ENCODE data around the gene ADRA1B. TPM values are rescaled to one million over a fixed set of nuclear protein-coding genes. Genes with fewer than 3 reads are reported as not detected.
A peak's percentile ranks its signal among the peaks of the same experiment; 100 is the strongest.

Gene ADRA1B
- total RNA-seq, 6 experiments from 2014 or later: 0.17 to 0.57 (median 0.38) TPM

DNA sequence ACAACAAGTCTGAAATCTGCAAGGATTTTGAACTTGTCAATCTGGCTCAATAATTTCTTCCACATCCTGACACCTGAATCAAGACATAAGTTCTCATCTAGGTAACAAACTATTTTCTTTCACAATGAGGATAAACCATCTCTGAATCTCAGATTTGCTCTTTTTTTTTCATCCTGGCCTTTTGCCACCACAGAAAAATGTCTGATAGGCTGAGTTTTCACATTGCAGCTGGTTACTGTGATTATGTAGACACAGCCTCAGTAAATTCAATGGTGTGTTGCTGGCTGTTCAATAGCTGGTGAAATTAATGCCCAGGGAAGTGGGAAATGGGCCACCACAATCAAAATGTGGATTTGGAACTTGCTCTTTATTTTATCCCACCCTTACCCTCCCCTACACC is 2.8 kb upstream of the ADRA1B start:
- H3K27me3 Mint-ChIP-seq (ENCODE audit: insufficient read depth): peaks cover 15% of the 10 kb centered on the region
- no peak for DNase-seq
- TF ChIP-seq, protein P1, sequence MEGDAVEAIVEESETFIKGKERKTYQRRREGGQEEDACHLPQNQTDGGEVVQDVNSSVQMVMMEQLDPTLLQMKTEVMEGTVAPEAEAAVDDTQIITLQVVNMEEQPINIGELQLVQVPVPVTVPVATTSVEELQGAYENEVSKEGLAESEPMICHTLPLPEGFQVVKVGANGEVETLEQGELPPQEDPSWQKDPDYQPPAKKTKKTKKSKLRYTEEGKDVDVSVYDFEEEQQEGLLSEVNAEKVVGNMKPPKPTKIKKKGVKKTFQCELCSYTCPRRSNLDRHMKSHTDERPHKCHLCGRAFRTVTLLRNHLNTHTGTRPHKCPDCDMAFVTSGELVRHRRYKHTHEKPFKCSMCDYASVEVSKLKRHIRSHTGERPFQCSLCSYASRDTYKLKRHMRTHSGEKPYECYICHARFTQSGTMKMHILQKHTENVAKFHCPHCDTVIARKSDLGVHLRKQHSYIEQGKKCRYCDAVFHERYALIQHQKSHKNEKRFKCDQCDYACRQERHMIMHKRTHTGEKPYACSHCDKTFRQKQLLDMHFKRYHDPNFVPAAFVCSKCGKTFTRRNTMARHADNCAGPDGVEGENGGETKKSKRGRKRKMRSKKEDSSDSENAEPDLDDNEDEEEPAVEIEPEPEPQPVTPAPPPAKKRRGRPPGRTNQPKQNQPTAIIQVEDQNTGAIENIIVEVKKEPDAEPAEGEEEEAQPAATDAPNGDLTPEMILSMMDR (IDR thresholded peaks at IDR 0.05): no peak
- H3K4me1 Mint-ChIP-seq (ENCODE audit: low read depth): peaks cover 63% of the 10 kb centered on the region
- H3K27ac Mint-ChIP-seq: peak overlapping the region; percentile 78; the same call in 1 of the 2 replicates
- H3K9me3 Mint-ChIP-seq: no peaks in the 10 kb centered on the region
- no peak overlapping the region; the same call in 1 of the 2 replicates for H3K4me3 Mint-ChIP-seq
- H3K36me3 Mint-ChIP-seq (ENCODE audit: low read depth): no peaks in the 10 kb centered on the region

DNA sequence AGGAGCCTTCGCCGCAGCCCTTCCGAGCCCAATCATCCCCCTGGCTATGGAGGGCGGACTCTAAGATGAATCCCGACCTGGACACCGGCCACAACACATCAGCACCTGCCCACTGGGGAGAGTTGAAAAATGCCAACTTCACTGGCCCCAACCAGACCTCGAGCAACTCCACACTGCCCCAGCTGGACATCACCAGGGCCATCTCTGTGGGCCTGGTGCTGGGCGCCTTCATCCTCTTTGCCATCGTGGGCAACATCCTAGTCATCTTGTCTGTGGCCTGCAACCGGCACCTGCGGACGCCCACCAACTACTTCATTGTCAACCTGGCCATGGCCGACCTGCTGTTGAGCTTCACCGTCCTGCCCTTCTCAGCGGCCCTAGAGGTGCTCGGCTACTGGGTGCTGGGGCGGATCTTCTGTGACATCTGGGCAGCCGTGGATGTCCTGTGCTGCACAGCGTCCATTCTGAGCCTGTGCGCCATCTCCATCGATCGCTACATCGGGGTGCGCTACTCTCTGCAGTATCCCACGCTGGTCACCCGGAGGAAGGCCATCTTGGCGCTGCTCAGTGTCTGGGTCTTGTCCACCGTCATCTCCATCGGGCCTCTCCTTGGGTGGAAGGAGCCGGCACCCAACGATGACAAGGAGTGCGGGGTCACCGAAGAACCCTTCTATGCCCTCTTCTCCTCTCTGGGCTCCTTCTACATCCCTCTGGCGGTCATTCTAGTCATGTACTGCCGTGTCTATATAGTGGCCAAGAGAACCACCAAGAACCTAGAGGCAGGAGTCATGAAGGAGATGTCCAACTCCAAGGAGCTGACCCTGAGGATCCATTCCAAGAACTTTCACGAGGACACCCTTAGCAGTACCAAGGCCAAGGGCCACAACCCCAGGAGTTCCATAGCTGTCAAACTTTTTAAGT is 819 bp downstream of the ADRA1B start:
- peaks cover 15% of the 10 kb centered on the region for H3K27me3 Mint-ChIP-seq (ENCODE audit: insufficient read depth)
- no peak overlapping the region for H3K27ac Mint-ChIP-seq
- H3K4me3 Mint-ChIP-seq: peak overlapping the region; percentile 75
- H3K9me3 Mint-ChIP-seq: no peaks in the 10 kb centered on the region
- DNase-seq: no peak
- H3K4me1 Mint-ChIP-seq (ENCODE audit: low read depth): peaks cover 48% of the 10 kb centered on the region
- TF ChIP-seq, protein P1 (IDR thresholded peaks at IDR 0.05): no peak
- H3K36me3 Mint-ChIP-seq (ENCODE audit: low read depth): no peaks in the 10 kb centered on the region

GRCh38 chr5:159917994-159918393 is 1.7 kb downstream of the ADRA1B start:
- no peaks in the 10 kb centered on the region for H3K36me3 Mint-ChIP-seq (ENCODE audit: low read depth)
- peaks cover 39% of the 10 kb centered on the region for H3K4me1 Mint-ChIP-seq (ENCODE audit: low read depth)
- DNase-seq: no peak
- H3K9me3 Mint-ChIP-seq: no peaks in the 10 kb centered on the region
- H3K27ac Mint-ChIP-seq: no peak overlapping the region
- TF ChIP-seq, protein P1 (IDR thresholded peaks at IDR 0.05): no peak
- peaks cover 15% of the 10 kb centered on the region for H3K27me3 Mint-ChIP-seq (ENCODE audit: insufficient read depth)
- no peak overlapping the region for H3K4me3 Mint-ChIP-seq

GRCh38 chr5:159921721-159922120 is 5.4 kb downstream of the ADRA1B start:
- H3K27me3 Mint-ChIP-seq (ENCODE audit: insufficient read depth): peaks cover 8% of the 10 kb centered on the region
- DNase-seq: no peak
- no peak overlapping the region for H3K4me3 Mint-ChIP-seq
- no peaks in the 10 kb centered on the region for H3K9me3 Mint-ChIP-seq
- TF ChIP-seq, protein P1 (IDR thresholded peaks at IDR 0.05): no peak
- H3K4me1 Mint-ChIP-seq (ENCODE audit: low read depth): peaks cover 13% of the 10 kb centered on the region; the same call in 1 of the 2 replicates
- no peaks in the 10 kb centered on the region for H3K36me3 Mint-ChIP-seq (ENCODE audit: low read depth)
- no peak overlapping the region for H3K27ac Mint-ChIP-seq

- Mint-ChIP-seq H3K27me3 (ENCODE audit: insufficient read depth) (peaks cover 8% of the 10 kb centered on the region), H3K4me1 (ENCODE audit: low read depth) (peaks cover 12% of the 10 kb centered on the region), H3K36me3 (ENCODE audit: low read depth) (no peaks in the 10 kb centered on the region), H3K27ac (no peak overlapping the region), H3K9me3 (no peaks in the 10 kb centered on the region), H3K4me3 (no peak overlapping the region)
- TF ChIP-seq, protein P1 (IDR thresholded peaks at IDR 0.05): no peak
- DNase-seq: no peak
Measured at GRCh38 chr5:159923008-159923407, 6.7 kb downstream of the ADRA1B start.

All from HFFc6 (cell line).